DND-41 (cell line): ENCODE data around the gene NAA20.

Source experiments
- CTCF ChIP-seq: IDR thresholded peaks from 2 replicates; pipeline ENCODE4 v1.5.1; 2012; ENCODE audit warnings: borderline replicate concordance, low read length, moderate library complexity, mild to moderate bottlenecking; ENCODE audit not compliant: poor library complexity, severe bottlenecking; ENCODE audit errors: extremely low read depth
- EZH2 ChIP-seq: IDR thresholded peaks from 3 replicates; pipeline ENCODE4 v1.6.1; 2012; ENCODE audit warnings: borderline replicate concordance, low read depth, mild to moderate bottlenecking, moderate library complexity, low read length, inconsistent platforms; ENCODE audit not compliant: severe bottlenecking

GRCh38 chr20:19970256-19970765, 46.9 kb upstream of the NAA20 start:
- TF ChIP-seq CTCF (no peak), EZH2 (no peak)
